ELR (cell line): Measurements from ENCODE around the gene SECISBP2L.

Experiments used
- DNase-seq: peaks from one replicate; pipeline ENCODE4 v3.0.0-alpha.2; 2015; ENCODE audit warnings: low read depth

SECISBP2L gene

GRCh38 chr15:48992545-48992944, 53.7 kb downstream of the SECISBP2L start:
- DNase-seq = no peak

DNA sequence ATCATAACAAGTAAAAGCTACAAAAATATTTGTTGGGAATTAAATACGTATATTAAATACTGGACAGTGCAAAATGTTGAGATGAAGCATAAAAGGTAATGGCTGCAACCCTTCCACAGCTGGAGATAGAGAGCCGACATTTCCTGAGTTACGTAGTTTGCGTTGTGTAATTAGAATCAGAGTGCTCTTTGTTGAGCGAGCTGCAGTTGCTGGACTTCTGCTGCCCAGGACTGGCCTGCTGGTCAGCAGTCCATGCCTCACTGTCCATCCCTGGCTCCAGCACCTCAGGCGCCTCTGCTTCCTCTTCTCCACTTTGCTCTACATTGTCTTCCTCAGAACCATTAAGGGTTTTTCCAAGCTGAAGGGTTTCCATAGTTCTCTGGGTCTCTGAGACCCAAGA, 54.1 kb downstream of the SECISBP2L start:
- no peak for DNase-seq

- DNase-seq = no peak
Observed at GRCh38 chr15:48989170-48989569, 57.1 kb downstream of the SECISBP2L start.

DNA sequence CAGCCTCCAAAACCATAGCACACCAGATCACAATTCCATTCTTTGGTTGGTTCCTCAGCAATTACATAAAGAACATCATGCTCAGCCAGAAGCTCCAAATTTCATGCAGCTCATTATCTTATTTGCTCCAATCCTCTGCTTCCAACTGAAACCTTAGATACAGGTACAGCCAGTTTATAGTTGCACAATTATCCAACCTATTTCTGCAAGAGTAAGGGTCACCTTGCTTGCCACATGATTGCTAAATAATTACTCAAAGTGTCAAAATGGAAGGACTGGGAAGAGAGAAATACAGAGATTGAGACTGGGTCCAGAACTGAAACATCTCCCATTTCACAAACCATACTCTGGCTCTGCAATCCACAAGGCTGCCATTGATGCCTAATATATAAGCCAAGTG, 59.1 kb downstream of the SECISBP2L start:
- no peak for DNase-seq

DNA sequence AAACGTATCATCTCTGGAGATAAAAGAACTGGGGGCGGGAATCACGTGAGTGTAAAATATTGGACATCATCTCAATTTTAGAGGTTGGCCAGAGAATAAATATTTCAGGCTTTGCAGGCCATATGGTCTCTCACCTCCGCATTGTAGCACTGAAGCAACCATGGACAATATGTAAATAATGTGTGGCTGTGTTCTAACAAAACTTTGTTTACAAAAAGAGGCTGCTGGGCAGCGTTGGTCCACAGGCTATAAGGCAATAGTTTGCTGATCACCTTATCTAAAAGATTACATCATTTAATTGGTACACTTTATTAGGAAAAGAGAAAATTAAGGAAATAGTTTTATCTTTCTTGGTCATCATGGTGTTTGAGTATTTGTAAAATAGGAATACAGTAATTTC, 60.0 kb downstream of the SECISBP2L start:
- DNase-seq = no peak

- no peak for DNase-seq
Observed at GRCh38 chr15:48985516-48985915, 60.7 kb downstream of the SECISBP2L start.

DNA sequence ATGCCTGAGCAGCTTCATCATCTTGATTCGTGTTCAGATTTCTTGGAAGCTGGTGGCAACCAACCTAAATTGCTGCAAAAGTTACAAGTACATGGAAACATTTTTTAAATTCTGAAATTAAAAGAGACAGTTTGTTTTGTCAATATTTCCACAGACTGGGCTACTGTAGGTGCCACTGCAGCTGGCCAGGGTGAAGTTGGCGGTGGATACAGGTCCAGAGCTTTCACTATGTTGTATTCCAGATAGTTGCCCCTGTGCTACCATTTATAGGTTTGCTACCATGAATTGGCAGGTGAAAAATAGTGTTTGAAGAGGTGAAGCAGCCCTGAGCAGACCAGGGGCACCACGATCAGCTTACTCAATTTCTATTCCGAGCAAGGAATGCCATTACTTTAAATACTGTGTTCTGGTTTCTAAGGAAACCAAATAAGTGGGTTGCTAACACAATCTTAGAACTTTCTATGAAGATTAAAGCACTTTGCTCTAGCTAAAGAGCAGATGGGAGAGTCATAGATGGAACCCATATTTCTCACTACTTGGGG, 61.4 kb downstream of the SECISBP2L start:
- no peak for DNase-seq

DNA sequence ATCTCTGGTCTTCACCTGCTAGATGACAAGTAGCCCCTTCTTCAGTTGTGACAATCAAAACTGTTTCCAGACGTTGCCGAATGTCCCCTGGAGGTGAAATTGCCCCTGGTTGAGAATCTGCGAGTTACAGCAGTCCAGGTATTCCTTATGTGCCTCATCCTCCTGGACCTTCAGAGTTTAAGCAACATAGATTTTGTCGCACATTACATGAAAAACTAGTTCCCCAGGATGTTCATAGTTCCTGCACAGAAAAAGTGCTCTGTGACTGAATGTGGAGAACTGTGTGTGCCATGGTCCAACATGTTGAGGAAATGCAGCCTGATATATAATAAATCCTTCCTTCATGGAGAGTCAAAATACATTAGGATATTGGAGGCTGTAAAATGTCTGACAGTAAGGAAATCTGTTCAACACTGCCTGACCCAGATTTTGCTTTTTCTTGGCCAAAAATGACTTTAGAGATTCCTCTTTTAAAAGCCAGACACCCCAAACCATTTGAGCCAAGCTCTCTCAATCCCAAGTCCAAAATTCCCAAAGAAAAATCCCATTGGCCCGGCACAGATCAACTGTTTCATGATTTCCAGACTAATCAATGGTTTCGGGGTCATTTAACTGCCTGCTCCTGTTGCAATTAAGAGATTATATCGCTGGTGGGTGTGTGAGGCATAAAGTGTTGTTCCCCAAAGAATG, 62.1 kb downstream of the SECISBP2L start:
- DNase-seq = no peak

DNA sequence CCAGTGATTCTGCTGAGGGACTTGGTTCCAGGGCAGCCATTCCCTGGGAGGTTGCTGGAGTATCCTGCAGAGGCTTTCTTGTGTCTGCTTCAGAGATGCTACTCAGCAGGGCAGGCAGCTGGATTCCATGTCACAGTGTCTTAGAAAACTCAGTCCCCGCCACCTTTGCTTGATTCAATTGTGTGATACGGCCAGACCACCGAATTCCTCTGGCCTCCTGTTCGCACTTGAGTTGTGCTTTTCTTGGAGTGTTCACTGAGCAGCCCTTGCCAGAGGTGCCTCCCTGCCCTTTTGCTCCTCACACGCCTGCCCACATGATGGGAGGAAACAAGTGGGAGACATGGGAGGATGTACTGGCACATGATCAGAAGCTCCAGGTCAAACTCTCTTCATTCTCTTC, 62.9 kb downstream of the SECISBP2L start:
- no peak for DNase-seq

- no peak for DNase-seq
Observed at GRCh38 chr15:48981941-48982340, 64.3 kb downstream of the SECISBP2L start.

- no peak for DNase-seq
Observed at GRCh38 chr15:48978638-48979037, 67.6 kb downstream of the SECISBP2L start.

GRCh38 chr15:48976444-48977088, 69.7 kb downstream of the SECISBP2L start:
- DNase-seq = no peak

DNA sequence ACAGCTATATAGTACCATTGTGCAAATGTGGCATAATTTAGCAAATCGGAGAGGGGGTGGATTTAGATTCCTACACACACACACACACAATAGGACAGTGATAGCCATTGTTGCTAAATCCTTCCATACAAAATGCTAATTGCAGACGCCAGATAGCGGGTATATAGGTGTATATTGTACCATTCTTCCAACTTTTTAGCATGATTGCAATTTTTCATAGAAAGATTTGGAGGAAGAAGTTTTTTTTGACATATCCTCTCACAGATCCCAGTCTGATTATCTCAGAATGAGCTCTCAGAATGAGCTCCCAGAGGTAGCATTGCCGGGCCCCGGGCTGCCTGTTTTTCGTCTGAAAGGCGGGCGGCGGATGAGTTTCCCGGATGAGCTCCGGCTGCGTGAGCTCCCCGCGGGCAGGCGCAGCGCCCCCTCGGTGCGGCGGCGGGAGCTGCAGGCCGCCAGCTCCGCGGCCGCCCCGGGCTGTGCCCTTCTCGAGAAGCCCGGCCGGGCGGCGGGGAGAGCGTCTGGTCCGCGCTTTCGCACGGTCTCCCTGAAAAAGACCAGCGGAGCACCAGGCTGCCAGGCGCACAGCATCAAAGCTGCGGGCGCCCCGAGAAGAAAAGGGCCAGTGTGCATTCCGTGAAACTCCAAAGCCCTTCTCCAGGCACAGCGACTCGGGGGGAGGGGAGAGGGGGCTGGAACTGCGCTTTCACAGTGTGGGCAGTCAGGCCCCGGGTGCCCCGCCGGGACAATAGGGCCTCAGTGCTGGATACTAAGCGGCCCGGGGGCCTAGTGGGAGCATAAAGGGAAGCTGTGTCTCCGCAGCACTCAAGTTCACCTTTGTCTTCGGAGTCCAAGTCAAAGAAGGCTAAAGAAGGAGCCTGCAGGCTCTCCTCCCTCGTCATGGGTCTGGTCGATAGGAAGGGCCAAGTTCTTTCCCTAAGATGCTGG, 70.5 kb downstream of the SECISBP2L start:
- peak; percentile 86 for DNase-seq

- DNase-seq = peak; percentile 30
Observed at GRCh38 chr15:48974882-48975281, 71.4 kb downstream of the SECISBP2L start.

DNA sequence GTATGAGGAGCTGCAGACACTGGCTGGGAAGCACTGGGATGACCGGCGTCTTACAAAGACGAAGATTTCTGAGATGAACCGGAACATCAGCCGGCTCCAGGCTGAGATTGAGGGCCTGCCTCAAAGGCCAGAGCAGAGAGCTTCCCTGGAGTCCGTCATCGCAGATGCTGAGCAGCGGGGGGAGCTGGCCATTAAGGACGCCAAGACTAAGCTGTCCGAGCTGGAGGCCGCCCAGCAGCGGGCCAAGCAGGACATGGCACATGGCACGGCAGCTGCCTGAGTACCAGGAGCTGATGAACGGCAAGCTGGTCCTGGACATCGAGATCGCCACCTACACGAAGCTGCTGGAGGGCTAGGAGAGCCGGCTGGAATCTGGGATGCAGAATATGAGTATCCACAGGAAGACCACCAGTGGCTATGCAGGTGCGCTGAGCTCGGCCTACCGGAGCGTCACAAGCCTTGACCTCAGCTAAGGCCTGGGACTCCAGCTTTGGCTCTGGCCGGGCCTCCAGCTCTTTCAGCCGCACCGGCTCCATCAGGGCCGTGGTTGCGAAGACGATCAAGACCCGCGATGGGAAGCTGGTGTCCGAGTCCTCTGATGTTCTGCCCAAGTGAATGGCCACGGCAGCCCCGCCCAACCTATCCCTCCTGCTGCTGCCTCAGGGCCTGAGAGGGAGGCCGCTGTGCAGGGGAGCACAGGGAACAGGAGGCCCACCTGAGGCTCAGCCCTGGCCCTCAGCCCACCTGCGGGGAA, 73.3 kb downstream of the SECISBP2L start:
- DNase-seq = no peak

- DNase-seq = peak; percentile 24
Observed at GRCh38 chr15:48970926-48971325, 75.3 kb downstream of the SECISBP2L start.

- no peak for DNase-seq
Observed at GRCh38 chr15:48968066-48968465, 78.2 kb downstream of the SECISBP2L start.

- no peak for DNase-seq
Observed at GRCh38 chr15:48967336-48967735, 78.9 kb downstream of the SECISBP2L start.

GRCh38 chr15:48966595-48967301, 79.5 kb downstream of the SECISBP2L start:
- peak; percentile 84 for DNase-seq

- DNase-seq = peak; percentile 80
Observed at GRCh38 chr15:48965972-48966371, 80.3 kb downstream of the SECISBP2L start.

DNA sequence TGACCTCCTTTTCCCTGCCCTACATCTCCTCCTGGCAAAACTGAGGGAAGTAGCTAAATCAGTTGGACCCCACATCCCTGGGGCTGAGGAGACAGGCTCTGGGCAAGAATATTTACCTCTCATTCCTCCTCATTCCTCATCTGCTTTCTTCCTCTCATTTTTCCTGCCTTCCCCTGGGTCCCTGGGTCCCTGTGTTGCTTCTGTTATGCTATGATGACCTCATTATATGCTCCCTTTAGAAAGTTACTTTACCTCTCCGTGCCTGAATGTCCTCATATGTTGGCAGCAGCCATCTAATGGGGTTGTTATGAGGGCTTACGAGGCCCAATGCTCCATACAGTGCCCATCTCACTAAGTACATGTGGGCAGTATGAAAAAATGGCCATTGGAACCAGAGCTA, 81.3 kb downstream of the SECISBP2L start:
- DNase-seq = no peak
